Suppressor macrophage (primary cell): ENCODE results near the gene LMF2.

Experiments
- DNase-seq, 4 experiments: peaks; one replicate each; pipeline ENCODE4 v3.0.0-alpha.2; 2020 to 2022

LMF2 gene

DNA sequence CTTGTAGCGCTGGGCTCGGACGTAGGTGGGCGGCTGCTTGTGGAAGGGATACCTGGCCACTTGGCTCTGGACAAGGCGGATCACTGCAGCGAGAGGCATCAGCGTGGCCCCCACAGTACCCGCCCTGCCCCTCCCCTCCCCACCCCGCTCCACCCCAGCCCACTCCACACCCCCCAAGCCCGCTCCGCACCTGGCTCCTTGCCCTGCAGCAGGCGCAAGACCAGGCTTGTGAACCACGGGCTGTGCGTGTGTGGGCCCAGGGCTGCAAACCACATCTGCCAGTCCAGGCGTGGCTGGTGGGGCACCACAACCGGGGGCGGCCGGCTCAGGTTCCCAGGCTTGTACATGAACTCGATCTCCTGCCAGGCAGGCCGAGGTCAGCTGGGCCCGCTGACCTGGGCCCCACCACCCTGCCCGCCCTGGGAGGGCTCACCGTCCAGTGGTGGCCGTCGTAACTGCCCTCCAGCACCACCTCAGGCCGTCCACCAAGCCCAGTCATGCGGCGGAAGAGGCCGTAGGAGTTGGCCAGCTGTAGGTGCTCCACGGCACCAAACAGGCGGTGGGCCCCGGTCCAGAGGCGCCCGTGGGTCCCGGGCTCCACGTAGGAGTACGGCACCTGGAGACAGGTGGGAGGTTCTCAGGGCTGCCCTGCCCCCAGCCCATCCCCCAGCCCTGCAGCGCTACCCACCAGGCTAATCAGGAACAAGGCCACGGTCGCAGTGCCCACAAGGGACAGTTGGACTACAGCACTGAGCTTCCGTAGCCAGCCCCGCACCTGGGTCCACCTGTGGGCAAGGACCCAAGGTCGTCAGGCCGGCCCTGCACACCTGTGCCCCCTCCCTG lies 2.9 kb downstream of the LMF2 start:
- DNase-seq = no peak

DNA sequence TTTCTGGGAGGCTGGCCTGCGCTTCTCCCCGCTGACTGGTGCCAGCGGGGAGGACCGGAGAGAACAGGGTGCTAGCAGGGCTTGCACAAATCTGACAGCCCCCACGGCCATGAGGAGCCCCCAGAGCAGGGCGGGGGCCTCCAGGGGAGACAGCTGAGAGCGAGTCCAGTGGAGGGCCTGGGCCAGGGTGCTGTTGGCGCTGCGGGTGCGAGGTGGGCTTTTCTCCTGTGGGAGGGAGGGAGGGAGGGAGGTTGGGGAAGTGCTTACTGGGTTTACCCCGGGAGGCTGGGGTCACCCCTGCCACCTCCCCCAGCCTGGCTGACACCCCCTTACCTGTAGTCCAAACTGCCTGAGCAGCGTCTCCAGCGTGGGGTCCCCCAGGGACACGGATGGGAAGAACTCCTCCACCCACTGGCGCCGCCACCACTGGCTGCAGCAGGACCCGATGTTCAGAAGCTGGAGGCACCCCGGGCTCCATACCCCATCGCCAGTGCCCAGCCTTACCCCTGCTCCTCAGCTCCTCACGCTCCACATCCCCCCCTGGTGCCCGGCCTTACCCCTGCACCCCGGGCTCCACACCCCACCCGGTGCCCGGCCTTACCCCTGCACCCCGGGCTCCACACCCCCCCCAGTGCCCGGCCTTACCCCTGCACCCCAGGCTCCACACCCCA lies 3.9 kb downstream of the LMF2 start:
- no peak for DNase-seq

DNA sequence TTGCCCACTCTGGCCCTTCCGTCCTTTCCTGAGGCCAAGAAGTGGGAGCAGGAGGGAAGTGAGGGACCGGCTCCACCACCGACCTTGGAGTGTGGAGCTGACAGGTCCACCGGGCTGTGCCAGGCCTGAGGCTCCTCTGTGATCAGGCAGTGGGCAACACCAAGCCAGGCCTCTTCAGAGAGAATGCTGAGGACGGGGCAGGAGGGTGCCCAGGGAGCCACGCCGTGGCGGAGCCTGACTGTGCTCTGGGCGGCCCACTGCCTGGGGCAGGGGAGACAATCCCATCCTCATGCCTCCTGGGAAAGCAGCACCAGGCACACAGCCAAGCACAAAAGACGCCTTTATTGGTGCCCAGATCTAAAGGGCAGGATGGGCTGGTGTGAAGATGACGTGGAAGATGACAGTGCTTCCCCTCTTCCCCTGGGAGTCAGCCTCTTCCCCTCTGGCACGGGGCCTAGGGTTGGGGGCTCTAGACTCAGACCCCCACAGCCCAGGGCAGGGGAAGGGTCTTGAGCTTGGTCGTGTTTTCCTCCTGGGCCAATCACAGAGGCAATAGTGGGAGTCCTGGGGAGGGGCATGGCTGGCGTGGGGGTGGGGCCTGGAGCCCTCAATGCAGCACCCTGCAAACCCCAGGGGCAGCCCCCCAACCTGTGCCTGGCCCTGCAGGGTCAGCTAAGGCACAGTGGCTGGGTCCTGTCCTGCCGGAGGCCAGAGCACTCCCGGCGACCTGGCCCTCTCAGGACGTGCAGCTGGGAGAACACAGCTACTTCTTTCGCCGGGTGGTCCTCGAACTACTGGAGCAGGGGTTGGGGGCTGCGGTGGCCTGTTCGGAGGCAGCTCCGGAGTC lies 4.7 kb downstream of the LMF2 start:
- no peak for DNase-seq

DNA sequence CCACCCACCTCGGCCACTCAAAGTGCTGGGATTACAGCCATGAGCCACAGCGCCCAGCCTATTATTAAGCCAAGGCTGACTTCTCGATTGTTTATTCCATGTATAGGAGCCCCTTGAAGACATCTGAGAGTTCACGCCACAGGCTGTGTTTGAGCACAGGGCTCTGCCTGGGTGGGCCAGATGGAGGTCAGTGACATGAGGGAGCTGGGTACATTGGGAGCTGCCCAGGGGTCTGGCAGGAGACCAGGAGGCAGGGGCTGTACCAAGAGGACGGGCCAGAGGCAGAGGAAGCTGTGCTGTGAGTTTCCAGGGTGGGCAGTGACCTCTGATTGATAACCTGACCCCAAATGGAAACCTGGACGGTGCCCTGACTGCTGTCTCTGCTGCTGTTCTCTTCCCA lies 5.4 kb downstream of the LMF2 start:
- no peak for DNase-seq

DNA sequence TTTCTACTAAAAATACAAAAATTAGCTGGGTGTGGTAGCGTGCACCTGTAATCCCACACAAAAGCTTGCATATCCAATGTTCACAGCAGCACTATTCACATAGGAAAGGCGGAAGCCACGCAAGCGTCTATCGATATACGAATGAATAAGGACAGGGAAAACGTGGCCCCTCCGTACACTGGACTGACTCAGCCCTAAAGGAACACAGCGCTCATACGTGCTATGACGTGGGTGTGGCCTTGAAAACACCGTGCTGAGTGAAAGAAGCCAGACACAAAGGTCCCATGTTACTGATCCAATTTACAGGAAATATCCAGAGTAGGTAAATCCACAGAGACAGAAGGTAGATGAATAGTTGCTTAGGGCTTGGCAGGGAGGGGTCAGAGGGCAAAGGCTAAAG lies 7.0 kb downstream of the LMF2 start:
- no peak for DNase-seq

DNA sequence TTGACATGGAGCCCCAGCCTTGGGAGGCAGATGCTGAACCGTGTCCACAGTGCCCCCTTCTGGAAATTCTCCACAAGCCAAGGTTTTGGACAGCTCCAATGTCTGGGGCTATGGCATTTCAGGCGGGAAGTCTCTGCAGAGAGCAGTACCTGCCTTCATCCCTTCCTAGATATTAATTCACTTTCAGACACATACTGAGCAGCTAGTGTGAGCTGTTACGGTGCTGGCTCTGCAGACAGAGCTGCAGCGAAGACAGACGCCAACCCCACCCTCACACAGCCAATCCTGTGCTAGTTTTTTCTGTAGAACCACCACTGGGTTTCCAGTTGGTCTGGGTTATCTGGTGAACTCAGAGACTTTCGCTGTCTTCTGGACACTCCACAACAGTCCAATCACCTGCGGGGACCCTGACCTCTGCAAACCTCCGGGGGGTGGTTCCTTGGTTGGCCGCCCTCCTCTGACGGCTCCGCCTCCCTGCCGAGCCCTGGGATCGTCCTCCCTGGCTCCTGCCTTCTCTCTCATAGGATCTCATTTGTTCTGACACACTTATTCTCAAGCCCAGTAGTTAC lies 9.1 kb downstream of the LMF2 start:
- DNase-seq = peak; percentile 77 to 89 (median 85)

DNA sequence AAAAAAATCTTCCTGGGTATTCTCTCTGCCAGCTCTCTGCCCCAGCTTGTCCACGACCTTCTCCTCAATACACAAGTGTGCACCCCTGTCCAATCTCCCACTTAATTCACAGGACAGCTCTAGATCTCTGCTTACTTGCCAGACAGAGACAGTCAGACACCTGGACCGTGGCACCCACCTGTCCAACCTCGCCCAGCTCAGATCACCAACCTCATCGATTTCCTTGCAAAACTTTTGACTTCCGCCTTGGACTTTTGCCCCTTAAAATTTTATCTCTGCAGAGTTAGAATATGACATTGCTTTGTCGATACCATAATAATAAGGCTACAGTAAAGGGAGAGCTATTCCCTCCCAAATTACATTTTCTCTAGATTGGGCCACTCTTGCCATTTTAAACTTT lies 10.4 kb downstream of the LMF2 start:
- no peak for DNase-seq

DNA sequence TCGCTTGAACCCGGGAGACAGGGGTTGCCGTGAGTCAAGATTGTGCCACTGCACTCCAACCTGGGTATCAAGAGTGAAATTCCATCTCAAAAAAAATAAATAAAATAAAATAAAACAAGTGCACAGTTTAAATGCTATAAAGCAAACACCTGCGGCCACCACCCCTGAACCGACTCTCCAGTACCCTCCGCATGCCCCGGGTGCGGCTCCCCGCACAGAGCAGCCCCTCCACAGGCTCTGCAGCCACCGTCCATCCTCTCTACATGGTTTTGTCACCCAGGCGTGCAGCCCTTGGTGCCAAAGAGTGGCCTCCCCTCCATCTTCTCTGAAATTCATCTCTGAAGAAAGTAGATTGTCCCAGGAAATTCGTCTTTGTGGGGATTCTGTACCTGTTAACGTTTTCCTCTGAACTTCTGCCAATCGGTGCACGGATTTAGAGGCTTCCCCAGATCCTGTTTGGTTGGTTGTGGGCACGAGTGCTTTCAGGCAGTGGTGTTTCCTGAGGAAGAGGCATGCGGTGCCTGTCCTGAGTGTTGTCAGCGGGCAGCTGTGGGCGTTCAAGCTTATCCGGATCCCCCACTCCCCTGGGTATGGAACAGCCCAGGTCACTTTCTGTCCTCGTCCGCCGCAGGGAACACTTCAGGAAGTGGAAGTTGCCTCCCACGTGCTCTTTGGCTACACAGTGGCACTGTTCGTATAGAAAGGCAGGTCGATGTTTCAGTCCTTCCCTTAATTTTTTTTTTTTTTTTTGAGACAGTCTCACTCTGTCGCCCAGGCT lies 16.8 kb downstream of the LMF2 start:
- DNase-seq = peak; percentile 81 to 91 (median 89)

DNA sequence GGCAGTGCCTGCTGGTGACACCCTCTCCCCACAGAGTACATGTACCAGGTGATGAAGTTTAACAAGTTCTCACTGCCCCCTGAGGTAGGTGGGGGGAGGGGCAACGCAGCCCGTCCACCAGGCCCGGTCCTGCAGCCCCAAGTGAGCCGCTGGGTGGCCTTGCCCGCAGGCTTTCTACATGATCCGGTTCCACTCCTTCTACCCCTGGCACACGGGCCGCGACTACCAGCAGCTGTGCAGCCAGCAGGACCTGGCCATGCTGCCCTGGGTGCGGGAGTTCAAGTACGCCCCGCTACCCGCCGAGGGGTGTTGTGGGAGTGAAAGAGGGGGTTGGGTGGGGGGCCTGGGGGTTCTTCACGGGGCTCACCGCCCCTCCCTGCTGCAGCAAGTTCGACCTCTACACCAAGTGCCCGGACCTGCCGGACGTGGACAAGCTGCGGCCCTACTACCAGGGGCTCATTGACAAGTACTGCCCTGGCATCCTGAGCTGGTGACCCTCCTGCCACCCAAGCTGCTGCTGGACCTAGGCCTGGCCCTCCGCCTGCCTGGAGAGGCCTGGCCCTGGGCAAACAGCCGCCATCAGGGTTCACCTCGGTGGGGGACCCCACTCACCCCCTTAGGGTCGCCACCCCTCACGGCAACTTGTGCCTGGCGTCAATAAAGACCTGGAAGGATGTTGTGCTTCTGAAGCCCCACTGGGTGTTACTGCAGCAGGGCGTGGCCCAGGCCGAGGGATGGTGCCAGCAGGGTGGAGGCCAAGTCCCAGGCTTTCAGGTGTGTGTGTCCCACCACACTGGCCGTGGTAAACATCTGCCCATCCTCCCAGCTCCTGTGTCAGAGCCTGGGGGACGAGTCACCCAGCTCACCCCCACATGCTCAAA lies 17.9 kb downstream of the LMF2 start:
- DNase-seq = no peak

DNA sequence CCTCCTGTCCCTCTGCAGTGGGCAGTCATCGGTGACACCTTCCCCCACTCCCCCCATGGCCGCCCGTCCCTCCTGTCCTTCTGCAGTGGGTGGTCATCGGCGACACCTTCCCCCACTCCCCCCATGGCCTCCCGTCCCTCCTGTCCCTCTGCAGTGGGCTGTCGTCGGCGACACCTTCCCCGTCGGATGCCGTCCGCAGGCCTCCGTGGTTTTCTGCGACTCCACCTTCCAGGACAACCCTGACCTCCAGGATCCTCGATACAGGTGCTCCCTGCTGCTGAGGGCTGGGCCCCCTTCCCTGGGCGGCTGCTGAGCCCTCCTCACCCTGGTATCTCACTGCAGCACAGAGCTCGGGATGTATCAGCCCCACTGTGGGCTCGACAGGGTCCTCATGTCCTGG lies 18.6 kb downstream of the LMF2 start:
- DNase-seq = no peak

DNA sequence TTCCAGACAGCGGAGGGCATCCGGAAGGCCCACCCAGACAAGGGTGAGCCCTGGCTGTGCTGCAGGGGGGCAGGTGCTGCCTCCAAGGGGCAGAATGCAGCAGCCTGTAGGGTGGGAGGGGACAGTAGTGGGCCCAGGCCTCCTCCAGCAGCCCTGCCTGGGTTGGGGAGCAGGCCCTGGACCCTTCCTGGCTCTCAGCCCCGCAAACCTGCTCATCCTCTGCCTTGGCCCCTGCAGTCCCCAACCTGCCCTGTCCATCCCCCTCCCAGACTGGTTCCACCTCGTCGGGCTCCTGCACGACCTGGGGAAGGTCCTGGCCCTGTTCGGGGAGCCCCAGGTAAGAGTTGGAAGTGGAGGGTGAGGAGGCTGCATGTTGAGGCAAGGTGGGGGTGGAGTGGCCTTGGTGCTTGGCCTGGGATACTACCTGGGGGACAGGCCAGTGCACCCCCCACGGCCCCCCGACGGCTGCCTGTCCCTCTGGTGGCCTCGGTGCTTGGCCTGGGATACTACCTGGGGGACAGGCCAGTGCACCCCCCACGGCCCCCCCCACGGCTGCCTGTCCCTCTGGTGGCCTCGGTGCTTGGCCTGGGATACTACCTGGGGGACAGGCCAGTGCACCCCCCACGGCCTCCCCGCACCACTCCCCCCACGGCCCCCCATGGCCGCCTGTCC lies 19.4 kb downstream of the LMF2 start:
- no peak for DNase-seq

DNA sequence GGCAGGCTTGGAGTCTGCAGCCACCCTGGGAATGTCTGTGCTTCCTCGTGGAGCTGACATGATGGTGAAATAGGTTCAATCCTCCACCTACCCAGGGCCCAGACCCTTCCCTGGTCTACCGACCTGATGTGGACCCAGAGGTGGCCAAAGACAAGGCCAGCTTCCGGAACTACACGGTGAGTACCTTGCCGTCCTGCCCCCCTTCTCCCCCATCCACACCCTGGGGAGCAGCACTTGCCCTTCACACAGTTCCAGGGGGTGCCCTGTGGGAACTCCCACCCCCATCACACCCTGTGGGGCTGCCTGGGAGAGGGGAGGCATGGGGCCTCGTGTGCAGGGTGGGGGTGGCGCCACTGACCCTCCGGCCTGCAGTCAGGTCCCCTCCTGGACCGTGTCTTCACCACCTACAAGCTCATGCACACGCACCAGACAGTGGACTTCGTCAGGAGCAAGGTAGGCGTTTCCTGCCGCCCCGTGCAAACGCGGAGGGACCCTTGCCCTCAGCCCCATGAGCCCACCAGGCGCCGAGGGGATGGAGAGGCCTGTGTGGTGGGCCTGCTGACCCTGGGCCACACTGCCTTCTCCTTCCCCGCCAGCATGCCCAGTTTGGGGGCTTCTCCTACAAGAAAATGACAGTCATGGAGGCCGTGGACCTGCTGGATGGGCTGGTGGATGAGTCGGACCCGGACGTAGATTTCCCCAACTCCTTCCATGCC lies 20.1 kb downstream of the LMF2 start:
- no peak for DNase-seq

DNA sequence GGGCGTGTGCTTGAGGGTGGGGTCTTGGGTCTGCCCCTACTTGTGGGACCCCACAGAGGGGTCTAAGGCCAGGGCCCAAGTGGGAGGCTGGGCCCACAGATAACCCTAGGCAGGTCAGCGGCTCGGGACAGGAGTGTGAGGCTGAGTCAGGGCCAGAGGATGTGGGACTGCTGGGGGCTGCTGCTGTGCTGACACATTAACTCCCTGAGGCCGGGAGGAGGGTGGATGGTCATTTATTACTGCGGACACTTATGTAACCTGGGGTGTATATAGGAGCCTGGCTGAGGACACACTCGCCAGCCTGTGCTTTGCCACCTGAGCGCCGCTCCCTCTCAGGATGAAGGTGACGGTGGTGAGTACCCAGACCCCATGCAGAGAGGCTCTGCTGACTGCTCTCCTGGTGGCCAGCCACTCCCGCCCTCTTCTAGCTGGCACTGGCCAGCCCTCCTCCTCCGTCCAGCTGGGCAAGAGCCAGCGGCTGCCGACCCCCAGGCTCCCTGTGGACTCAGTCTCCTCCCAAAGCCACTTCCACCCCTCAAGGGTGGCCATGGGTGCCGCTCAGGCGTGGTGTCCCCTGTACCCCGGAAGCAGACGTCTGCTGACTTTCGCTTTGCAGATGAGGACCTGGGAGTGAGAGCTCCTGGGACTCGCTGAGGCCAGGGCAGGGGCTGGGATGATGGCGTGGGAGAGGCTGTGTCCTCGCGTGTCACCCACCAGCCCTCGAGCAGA lies 20.8 kb downstream of the LMF2 start, which contains the start of gene MIOX:
MIOX (plus strand) TSS at position 299 of the 729 bp plus-strand sequence; CDS start at position 338, 39 bp downstream.
- no peak for DNase-seq

DNA sequence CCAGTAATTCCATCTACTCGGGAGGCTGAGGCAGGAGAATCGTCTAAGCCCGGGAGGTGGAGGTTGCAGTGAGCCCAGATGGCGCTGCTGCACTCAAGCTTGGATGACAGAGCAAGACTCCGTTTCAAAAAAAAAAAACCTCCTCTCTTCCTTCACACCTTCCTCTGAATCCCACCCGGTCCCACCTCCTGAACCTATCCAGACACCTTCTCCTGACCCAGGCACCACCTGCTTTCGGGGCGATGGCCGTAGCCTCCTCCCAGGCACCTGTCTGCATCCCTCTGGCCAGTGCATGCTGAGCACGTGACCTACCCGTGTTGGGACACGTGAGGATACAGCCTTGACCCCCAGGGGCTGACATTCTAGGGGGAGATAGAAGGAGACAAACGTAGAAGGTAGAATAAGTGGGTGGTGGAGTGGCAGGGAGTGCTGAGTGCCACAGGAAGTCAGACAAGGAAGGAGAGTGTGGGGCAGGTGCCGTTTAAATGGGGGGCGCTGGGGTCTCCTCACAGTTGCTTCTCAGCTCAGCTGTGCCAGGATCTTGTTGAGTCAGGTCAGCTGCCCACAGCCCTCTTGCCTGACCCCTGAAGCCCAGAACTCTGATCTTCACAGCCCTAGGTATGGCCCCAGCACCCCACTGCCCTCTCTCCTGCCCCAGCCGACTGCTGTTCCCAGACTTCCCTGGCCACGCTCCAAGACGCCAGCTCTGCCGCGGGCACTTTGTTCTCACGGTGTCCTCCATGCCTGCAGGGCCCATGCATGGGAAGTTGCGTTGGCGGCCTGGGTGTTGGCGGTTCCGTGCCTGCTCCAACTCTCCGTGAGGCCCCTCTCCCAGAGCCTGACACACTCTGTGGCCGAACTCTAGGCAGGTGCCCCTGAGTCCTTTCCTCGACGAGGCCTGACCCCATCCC lies 22.0 kb downstream of the LMF2 start:
- DNase-seq = no peak

DNA sequence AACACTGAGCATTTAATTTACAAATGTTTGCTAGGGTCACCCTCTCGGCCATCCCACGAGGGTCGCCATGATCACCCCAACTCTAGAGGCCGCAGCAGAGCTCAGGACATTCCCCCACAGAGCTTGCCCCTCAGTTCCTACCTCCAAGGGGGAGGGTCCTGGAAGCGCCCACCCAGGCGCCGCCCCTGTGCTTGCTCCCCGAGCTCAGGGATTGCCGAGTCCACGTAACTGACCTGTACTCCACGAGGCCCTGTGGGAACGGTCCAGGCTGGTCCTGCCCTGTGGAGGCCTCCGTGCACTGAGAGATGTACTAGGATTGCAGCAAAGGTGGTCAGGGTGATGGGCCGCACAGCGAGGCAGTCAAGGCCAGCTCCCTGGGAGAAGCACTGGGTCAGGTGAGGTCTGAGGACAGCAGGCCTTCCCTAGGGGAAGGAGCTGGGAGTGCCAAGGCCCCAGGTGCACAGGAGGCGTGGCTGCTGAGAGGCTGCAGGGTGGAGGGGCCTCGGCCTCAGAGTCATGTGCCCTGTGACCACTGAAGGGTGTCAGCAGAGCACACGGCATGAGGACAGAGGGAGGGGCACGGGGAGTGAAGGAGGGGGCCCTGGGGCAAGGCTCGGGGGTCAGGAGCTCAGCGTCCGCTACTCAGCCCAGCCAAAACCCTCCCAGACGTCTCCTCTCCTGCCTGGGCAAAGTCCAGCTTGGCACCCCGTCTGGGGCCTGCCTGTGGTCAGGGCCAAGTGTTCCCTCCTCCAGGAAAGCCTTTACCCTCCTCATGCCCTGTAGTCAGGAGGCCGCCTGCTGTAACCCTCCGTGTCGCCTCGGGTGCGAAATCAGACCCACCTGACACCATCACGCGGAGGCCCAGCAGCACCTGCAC lies 23.3 kb downstream of the LMF2 start:
- DNase-seq = no peak

DNA sequence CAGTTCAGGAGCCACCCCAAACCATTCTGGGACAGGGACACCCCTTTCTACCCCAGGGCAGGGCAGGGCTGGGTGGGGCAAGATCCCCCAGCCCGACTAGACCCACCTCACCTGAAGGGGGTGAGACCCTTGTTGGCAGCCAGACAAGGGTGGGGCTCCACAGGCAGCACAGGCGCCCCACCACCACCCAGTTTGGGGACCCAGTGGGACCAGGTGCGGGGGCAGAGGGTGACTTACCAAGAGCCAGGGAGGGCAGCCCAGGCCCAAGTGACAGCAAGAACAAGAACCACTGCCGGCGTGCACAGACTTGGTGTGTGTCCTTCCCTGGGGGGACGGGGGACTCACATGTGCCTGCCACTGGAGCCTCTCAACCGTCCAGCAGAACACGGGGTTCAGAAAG lies 23.9 kb downstream of the LMF2 start:
- DNase-seq = no peak

DNA sequence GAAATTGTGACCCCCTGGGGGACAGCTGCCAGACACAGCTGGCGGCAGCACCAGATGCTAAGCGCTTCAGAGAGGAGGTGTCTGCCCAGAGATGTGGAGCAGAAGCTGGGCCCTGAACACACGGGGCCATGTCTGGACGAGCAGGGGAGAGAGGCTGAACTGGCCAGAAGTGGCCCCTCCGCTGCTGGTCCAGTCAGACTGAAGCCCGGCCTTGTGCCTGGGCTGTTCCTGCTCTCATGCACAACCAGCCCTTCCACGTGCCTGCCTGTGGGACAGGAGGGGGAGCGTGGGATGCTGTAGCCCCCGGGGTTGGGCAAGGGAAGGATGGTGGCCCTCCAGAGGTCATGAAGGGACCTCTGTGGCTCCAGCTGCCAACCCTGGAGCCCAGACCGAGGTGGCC lies 24.4 kb downstream of the LMF2 start:
- DNase-seq = no peak
